Left ventricle myocardium inferior (tissue), 1 donor: ENCODE results near the gene GABRR1. TPM values are rescaled to one million over a fixed set of nuclear protein-coding genes. Genes with fewer than 3 reads are reported as not detected.

Experiments used
- DNase-seq: peaks from one replicate; pipeline ENCODE4 v3.0.0-alpha.2; 2020
- H3K27ac ChIP-seq: fragments of 200-600 bp; replicated peaks from 2 replicates; pipeline ENCODE4 v1.8.0; 2021
- H3K27me3 ChIP-seq: fragments of 200-600 bp; 2 replicates; pipeline ENCODE4 v1.8.0; 2021; ENCODE audit warnings: low read depth
- H3K36me3 ChIP-seq: fragments of 200-600 bp; 2 replicates; pipeline ENCODE4 v1.8.0; 2021
- H3K4me1 ChIP-seq: fragments of 200-600 bp; 2 replicates; pipeline ENCODE4 v1.8.0; 2021
- H3K4me3 ChIP-seq: fragments of 200-600 bp; 2 replicates; pipeline ENCODE4 v1.8.0; 2021; ENCODE audit warnings: mild to moderate bottlenecking, moderate library complexity
- H3K9me3 ChIP-seq: fragments of 200-600 bp; replicated peaks from 2 replicates; pipeline ENCODE4 v1.8.0; 2021
- intact Hi-C: fragments of 100-400 bp; cut with micrococcal nuclease; formaldehyde crosslinking; loops from one replicate; pipeline ENCODE4 v1.11.0; 2022
- total RNA-seq: library from RNA; stranded (reverse); fragmentation: NEBNext Ultra II Directional; extraction: Animal tissue kit (Norgen Biotek cat#: 25700); gene quantifications from one replicate; pipeline ENCODE4 v1.2.1, GENCODE V29; 2021
- TF ChIP-seq, protein P1 (sequence below): fragments of 200-600 bp; IDR thresholded peaks from 2 replicates; pipeline ENCODE4 v1.8.0; 2021; ENCODE audit warnings: antibody characterized with exemption, mild to moderate bottlenecking, borderline replicate concordance
- donor health status: DM: no; HTN: yes; CAD: no; lungs with severe emphysema.

Gene GABRR1
- total RNA-seq, 1 donor from 2014 or later = not detected

DNA sequence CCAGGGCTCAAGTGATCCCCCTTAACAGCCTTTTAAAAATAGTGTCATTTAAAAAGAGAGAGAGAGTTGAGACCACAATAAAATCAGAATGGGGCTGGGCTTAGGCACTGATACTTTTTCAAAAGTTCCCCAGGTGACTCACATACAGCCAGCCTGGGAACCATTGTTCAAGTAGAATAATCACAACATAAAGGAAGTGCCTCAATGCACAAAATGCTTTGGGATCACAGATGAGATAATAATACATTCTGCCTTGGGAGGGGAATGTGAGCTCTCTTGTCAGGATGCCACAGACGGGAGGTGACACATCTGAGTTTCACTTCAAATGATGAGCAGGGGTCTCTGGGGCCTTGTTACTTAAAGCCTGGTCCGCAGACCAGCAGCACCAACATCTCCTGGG is 34.0 kb upstream of the GABRR1 start:
- no peaks in the 10 kb centered on the region for H3K4me1 ChIP-seq
- TF ChIP-seq, protein P1, sequence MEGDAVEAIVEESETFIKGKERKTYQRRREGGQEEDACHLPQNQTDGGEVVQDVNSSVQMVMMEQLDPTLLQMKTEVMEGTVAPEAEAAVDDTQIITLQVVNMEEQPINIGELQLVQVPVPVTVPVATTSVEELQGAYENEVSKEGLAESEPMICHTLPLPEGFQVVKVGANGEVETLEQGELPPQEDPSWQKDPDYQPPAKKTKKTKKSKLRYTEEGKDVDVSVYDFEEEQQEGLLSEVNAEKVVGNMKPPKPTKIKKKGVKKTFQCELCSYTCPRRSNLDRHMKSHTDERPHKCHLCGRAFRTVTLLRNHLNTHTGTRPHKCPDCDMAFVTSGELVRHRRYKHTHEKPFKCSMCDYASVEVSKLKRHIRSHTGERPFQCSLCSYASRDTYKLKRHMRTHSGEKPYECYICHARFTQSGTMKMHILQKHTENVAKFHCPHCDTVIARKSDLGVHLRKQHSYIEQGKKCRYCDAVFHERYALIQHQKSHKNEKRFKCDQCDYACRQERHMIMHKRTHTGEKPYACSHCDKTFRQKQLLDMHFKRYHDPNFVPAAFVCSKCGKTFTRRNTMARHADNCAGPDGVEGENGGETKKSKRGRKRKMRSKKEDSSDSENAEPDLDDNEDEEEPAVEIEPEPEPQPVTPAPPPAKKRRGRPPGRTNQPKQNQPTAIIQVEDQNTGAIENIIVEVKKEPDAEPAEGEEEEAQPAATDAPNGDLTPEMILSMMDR = no peak
- no peaks in the 10 kb centered on the region for H3K9me3 ChIP-seq
- no peak overlapping the region for H3K27ac ChIP-seq
- DNase-seq = no peak
- intact Hi-C loops = no loop called here
- H3K36me3 ChIP-seq = no peaks in the 10 kb centered on the region
- no peak overlapping the region for H3K4me3 ChIP-seq
- H3K27me3 ChIP-seq = no peaks in the 10 kb centered on the region

DNA sequence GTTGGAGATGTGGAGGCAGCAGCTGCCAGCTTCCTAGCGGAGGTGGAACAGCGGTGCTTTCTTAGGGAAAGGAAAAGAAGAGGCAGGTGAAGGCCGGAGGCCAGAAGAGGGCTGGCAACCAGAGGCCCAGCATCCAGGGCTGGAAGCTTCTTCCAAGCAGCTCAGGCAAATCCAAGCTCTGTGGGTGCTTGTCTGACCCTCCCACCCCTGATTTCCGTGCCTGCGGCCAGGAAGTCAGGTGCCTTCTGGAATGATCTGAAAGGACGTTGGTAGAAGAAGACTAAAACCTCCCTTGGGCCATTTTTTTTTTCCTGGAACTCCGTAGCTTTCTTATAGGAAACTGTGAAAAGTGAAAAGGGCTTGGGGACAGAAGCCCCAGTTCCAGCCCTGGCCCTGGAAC is 33.1 kb upstream of the GABRR1 start:
- no peak for DNase-seq
- H3K36me3 ChIP-seq = no peaks in the 10 kb centered on the region
- intact Hi-C loops = no loop called here
- TF ChIP-seq, protein P1 = no peak
- no peak overlapping the region for H3K27ac ChIP-seq
- no peaks in the 10 kb centered on the region for H3K4me1 ChIP-seq
- H3K4me3 ChIP-seq = no peak overlapping the region
- H3K27me3 ChIP-seq = no peaks in the 10 kb centered on the region
- no peaks in the 10 kb centered on the region for H3K9me3 ChIP-seq

DNA sequence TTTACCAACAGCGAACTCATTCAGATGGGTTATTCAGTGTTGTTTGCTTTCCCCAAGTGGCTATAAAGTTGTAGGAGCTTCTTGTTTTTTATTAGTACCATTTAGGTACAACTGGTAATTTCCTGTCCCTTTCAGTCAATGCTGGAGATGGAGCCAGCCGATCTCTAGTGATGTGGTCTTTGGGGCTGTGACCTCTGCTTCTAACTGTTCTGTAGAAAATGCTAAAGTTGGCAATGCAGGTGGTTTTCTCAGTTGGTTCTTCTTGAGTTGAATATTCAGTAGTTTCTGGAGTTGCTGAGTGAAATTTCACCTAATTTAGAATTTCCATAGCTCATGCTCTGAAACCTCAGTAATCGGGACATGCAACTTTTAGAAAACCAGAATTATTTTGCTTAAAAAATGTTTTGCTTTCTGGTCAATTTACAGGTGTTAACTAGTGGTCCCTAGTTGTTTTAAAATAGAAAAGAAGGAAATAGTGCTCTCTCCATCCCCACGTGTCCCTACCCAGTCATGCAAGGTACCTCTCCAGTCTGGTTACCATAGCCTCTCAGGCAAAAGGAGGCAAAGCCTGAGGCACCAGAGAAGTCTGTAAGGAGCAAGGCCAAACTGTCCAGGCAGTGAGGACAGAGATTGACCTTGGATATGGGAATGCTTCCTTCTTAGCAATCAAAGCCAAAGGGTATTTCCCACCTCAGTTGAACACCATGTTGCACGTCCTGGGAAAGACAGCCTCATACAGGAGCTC is 27.3 kb upstream of the GABRR1 start:
- Histone ChIP-seq H3K36me3 (no peaks in the 10 kb centered on the region), H3K4me1 (no peaks in the 10 kb centered on the region), H3K27ac (no peak overlapping the region), H3K27me3 (no peaks in the 10 kb centered on the region), H3K4me3 (no peak overlapping the region), H3K9me3 (no peaks in the 10 kb centered on the region)
- DNase-seq = no peak
- intact Hi-C loops = no loop called here
- TF ChIP-seq, protein P1 = no peak

GRCh38 chr6:89243331-89243629 is 26.1 kb upstream of the GABRR1 start:
- DNase-seq = no peak
- H3K27me3 ChIP-seq = no peaks in the 10 kb centered on the region
- intact Hi-C loops = loop anchor here (2.0 kb wide), 1 partner anchor 260 kb away; no protein-coding TSS in a partner anchor
- no peaks in the 10 kb centered on the region for H3K4me1 ChIP-seq
- no peaks in the 10 kb centered on the region for H3K36me3 ChIP-seq
- H3K27ac ChIP-seq = no peak overlapping the region
- TF ChIP-seq, protein P1 = no peak
- no peak overlapping the region for H3K4me3 ChIP-seq
- no peaks in the 10 kb centered on the region for H3K9me3 ChIP-seq

DNA sequence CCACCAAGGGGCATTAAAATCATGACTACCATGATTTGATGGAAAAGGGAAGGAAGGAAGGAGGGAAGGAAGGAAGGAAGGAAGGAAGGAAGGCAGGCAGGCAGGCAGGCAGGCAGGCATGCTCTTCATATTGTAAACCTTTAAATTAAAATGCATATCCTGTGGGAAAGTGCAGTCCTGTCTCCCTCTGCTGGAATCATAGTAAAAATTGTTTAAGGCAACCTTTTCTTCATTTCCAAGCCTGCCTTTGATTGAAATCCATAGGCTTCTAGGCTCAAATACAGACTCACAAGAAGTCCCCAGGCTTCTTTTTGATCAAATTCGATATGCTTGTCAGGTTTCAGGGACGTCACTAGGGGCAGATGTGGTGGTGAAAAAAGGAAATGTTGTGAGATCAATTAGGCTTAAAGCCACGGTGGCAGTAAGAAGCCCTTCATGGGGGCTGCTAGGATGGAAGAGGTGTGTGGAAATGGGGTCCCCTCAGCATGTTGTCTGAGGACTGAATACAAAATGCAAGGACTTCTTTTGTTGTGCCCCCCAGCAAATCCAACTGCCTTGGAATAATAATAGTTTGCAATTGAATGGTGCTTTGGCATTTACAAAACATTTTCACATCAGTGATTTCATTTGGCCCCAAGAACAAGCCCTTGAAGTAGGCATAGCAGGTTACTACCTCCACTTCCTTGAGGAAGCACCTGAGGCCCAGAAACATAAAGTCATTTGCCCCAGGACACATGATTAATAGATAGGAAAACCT is 25.6 kb upstream of the GABRR1 start:
- DNase-seq = no peak
- Histone ChIP-seq H3K4me3 (no peak overlapping the region), H3K4me1 (no peaks in the 10 kb centered on the region), H3K27ac (no peak overlapping the region), H3K36me3 (no peaks in the 10 kb centered on the region), H3K27me3 (no peaks in the 10 kb centered on the region), H3K9me3 (no peaks in the 10 kb centered on the region)
- TF ChIP-seq, protein P1 = peak; percentile 63
- intact Hi-C loops = loop anchor here (2.0 kb wide), 1 partner anchor 260 kb away; no protein-coding TSS in a partner anchor
